LNCAP (cell line): ENCODE results near the gene NEUROG1.

Experiments
- CTCF ChIP-seq: fragments of 450-650 bp; IDR thresholded peaks from 2 replicates; pipeline ENCODE4 v1.5.1; 2017; ENCODE audit warnings: mild to moderate bottlenecking

NEUROG1 gene

GRCh38 chr5:135489466-135490244 is 46.1 kb downstream of the NEUROG1 start:
- TF ChIP-seq CTCF = no peak

- no peak for TF ChIP-seq CTCF
These were observed 46.9 kb downstream of the NEUROG1 start for GRCh38 chr5:135488727-135489465.

- no peak for TF ChIP-seq CTCF
These were observed 47.8 kb downstream of the NEUROG1 start for GRCh38 chr5:135487839-135488514.

GRCh38 chr5:135487037-135487395 is 48.7 kb downstream of the NEUROG1 start:
- no peak for TF ChIP-seq CTCF

GRCh38 chr5:135486131-135487036 is 49.4 kb downstream of the NEUROG1 start:
- TF ChIP-seq CTCF = no peak

- no peak for TF ChIP-seq CTCF
These were observed 51.1 kb downstream of the NEUROG1 start for GRCh38 chr5:135484674-135485086.
